Thyroid gland (tissue), 4 donors: ENCODE measurements around the gene GRAMD1B.

Experiments used
- CTCF ChIP-seq, 6 experiments: fragments of 200-600 bp in 3 of 6; fragments of 450-650 bp in 3 of 6; sonication (generic) in 3 of 6; IDR thresholded peaks; one replicate each; pipeline ENCODE4 v1.5.1; 2016 to 2019; ENCODE audit warnings: antibody characterized with exemption in 6 of 6, mild to moderate bottlenecking in 2 of 6, inconsistent platforms in 1 of 6, moderate library complexity in 1 of 6
- POLR2A ChIP-seq, 2 donors: fragments of 450-650 bp; IDR thresholded peaks; one replicate each; pipeline ENCODE4 v1.6.1; 2017; ENCODE audit warnings: antibody characterized with exemption in 2 of 2, mild to moderate bottlenecking in 2 of 2, moderate library complexity in 1 of 2

GRCh38 chr11:123582992-123583504 lies 153.0 kb downstream of the GRAMD1B start:
- TF ChIP-seq POLR2A (IDR thresholded peaks at IDR 0.05), result no peak
- TF ChIP-seq CTCF (IDR thresholded peaks at IDR 0.05), result no peak
